ENCODE measurements around the gene FAM3B.
"Not testable (repeated sequence)": the region's sequence is repeated elsewhere in the genome, so short reads cannot be mapped to it uniquely, and the experiment has no call there.

The FAM3B gene

DNA sequence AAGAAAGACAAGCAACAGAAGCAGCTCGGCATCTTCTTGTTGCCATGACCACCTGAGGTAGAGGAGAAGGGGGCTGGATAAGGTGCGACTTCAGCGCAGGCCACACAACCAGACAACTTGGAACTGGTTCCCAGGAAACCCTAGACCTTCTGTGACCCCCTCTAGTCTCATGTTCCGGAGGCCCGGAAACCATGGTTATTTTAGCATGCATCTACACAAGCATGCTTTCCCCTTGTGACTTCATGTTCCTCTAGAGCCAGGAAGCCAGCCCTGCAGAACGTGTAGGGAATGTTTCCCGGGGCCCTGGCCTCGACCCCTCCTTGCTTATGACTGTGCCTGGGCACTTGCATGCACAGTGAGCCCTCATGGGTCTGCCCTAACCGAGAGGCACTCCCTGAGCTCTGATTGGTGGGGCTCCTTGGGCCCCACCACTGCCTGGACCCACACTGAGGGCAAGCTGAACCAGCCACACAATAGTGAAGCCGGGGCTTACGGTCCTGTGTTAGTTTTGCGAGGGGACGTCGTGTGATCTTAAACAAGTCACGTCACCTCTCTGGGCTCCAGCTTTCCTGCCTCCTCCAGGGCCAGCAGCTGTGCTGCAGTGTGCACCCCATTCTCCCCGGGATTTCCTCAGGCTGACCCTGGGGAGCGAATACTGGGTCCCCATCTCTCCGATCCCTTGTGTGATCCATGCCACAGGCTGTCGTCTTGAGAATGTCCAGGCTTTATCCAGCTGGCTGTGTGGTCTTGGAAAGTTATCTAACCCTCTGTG is 33.2 kb downstream of the FAM3B start:
- no peak for DNase-seq (ENCODE audit: insufficient read length, low spot score)
- FAIRE-seq: no peak

DNA sequence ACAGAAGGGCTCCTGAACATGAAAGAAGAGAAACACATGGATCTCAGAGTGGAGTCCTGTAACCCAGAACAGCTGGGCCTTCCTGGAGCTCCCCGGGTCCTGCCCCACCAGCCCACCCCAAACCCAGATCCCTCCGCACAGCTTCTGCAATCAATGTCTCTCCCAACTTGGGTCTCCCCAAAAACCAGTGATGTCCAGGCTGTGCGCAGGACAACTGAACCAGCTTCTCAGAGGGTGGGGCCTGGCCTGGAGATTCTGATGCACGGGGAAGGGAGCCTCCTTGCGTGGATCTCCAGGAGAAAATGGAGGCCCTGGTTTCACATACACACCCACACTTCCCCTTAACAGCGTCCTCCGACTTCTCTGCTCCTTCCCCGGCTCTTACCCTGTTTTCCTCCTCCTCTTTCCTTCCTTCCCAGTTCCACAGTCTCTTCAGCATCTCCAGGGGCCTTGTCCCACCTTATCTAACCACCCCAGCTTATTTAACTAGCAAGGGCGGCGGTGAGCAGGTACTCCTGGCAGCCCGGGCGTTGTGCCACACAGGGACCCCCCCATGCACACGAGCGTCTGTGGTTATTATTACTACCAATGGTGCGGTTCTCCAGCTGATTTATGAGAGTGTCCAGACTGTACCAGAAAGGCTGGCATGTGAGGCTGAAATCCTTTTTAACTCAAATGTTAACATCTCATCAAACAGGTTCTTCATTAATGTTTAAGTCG is 34.0 kb downstream of the FAM3B start:
- no peak for FAIRE-seq
- no peak for DNase-seq (ENCODE audit: insufficient read length, low spot score)

DNA sequence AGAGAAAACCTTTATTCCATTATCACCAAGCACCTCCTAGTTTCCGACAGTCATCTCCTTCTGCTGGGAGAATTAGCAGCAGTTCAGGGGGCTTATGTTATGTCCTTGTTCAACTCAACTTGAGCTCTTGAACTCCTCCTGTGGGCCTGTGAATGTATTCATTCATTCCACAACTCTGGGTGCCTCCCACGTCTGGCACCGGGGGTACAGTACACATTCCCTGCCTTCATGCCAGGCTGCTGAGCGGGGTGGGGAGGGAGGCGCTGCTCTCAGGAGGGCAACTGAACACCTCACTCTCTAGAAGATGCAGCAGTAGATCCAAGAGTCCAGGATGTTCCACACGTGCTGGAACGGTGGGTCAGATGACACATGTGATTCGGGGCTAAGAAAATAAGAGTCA is 40.9 kb downstream of the FAM3B start:
- no peak for FAIRE-seq
- DNase-seq (ENCODE audit: insufficient read length, low spot score): no peak

DNA sequence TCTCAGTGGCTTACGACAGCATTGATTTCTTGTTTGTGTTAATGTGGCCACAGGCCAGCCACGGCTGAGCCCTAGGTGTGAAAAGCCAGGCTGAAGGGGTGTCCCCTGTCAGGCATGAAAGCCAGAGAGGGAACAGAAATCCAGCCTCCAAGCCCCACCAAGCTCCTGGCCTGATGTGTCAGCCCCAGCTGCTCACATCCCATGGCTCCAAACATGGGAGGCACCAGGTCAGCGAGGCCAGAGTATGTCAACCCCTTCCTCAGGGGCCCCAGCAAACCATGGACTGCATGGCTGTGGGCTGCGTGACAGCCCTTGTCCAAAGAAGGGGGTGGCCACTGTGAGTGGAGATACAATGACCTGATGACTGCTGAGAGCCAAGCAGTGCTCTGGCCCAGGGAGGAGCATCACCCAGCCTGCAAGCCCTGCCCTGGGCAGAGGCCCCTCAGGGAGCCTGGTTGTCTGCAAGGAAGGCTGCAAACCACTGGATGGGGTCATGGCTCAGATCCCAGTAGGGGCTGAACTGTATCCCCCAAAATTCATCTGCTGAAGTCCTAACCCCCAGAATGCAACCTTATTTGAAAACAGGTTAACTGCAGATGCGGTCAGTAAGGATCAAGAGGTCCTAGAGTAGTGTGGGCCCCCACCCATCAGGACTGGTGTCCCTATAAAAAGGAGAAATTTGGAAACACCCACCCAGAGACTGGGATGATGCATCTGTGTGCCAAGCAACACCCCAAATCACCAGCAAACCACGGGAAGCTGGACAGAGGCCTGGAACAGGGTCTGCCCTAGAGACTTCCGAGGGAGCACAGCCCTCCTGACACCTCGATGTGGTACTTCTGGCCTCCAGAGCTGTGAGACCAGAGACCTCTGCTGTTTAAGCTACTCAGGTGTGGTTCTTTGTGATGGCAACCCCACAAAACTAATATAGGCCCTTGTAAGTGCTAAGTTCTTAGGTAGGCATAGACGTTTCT is 41.9 kb downstream of the FAM3B start:
- FAIRE-seq: no peak
- no peak for DNase-seq (ENCODE audit: insufficient read length, low spot score)

DNA sequence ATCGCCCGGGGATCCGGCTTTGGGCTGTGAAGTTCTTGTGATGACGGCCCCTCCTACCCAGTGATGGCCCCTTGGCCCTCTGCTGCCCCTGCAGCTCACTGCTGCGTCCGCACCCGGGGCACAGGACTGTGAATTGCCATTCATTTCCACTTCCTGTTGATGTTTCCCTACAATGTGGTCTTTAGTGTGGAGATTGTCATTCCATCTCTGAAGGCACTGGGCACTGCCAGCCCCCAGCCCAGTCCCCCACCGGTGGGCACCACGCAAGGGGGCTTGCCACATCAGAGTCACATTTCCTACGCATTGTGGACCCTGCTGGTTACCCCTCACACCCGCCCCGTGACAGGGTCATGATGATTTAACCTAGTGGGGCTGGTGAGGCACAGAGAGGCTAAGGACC is 42.7 kb downstream of the FAM3B start:
- FAIRE-seq (no peak), DNase-seq (ENCODE audit: insufficient read length, low spot score) (no peak)

DNA sequence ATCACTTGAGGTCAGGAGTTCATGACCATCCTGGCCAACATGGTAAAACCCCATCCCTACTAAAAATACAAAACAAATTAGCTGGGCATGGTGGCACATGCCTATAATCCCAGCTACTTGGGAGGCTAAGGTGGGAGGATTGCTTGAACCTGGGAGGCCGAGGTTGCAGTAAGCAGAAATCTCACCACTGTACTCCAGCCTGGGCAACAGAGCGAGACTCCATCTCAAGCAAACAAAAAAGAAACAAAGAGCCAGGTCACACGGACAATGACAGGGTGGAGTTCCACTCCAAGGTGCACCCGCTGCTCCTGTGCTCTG is 43.1 kb downstream of the FAM3B start:
- not testable (repeated sequence) for DNase-seq (ENCODE audit: insufficient read length, low spot score); FAIRE-seq

DNA sequence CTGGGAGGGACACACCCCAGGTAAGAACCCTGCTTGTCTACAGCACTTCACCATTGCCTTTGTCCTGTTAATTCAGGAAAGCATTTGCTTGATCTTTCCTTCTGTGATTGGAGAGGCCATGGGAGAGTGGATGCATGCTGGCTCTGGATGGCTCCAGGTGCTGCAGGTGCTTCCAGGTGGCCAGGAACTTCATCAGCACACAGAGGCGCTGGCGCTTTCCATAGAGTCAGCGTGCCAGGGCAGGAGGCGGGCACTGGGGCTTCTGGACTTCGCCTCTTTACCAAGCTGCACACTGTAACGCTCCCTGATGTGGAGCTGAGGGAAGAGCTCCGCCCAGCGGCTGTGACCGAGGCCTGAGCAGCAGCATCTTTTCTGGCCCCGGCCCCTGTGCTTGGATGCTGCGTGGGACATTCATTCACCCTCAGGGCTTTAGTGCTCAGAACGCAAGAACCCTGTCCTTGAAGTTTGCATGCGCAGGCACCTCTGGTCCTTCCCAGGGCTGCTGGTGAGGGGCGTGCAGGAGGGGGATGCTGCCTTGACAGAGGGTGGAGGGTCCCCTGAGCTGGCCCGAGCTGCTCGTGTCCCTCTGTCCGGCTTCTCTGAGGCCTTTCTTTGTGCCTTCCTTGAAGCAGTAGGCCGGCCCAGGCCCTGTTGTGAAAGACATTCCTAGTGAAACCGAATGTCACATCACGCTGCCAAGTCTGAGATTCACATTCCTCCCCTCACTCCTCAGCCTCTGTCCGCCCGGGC is 43.6 kb downstream of the FAM3B start:
- FAIRE-seq: no peak
- no peak for DNase-seq (ENCODE audit: insufficient read length, low spot score)

DNA sequence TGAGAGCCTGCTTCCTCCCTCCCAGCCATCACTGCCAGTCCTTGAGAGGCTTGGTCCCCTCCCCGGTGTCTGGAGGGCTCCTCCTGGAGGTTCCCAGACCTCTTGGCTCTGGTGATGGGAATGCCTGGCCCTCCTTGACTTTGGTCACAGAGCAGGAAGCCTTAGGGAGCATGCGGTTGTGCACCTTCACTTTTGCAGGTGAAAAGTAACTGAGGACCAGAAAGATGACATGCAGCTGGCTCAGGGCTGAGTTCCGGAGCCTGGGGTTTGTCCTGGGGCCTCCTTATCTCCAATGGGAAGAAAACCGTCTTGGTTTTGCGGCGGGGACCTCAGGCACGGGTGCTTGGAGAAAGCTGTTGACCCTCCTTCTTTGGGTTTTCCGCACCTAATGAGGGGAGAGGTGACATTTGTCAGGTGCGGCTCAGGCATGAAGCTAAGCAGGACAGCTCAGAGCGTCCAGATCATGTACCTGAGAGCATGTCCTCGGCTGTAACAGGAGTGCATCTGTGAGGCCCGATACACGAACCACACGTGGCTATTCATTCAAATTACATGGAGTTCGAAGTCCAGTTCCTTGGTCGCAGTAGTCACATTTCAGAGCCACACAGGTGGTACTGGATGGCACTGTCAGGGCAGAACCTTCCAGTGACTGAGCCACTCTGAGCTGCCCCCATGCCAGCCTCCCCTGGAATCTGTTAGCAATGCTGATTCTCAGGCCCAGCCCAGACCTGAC is 44.6 kb downstream of the FAM3B start:
- peak; percentile 11 for FAIRE-seq
- no peak for DNase-seq (ENCODE audit: insufficient read length, low spot score)

DNA sequence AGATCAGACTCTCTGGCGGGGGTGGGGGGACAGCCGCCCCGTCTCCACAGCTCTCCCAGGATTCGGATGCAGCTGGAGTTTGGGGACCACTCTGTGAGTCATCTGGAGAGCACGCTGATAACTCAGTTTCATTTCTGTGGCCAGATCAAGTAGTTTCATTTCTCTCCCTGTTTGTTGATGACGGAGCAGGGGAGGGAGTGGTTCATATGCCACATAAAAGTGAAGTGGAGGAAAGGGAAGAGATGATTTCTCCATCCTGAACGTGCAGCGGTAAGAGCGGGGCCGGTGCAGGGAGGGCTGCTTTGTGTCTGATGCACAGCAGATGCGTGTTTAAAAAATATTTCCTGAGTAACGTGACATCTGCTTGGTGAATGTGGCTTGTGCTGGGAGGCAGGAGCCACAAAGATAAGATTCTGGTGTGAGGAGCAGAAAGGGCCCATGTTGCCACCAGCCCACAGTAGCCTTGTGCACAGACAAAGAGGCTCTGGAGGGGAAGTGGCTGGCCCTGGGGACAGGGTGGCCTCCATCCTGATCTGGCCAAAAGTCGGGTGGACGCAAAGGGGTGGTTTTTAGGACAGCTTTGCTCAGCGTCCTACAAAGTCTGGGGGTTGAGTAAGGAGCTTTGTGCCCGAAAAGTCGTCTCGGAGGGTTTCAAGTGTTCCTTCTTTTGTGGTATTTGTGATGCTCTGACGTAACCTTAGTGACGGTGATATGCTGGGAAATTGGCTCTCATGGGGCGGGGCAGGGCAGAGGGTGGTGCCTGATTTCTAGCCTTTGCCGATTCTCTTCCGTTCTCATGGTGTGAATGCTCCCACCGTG is 45.4 kb downstream of the FAM3B start, which contains the start of gene MX2:
Gene MX2 (plus strand): TSS at position 242 of the 819 bp plus-strand sequence. CDS start 14,880 bp downstream, outside the sequence.
- peak; percentile 36 for DNase-seq (ENCODE audit: insufficient read length, low spot score)
- FAIRE-seq: peak; percentile 98

DNA sequence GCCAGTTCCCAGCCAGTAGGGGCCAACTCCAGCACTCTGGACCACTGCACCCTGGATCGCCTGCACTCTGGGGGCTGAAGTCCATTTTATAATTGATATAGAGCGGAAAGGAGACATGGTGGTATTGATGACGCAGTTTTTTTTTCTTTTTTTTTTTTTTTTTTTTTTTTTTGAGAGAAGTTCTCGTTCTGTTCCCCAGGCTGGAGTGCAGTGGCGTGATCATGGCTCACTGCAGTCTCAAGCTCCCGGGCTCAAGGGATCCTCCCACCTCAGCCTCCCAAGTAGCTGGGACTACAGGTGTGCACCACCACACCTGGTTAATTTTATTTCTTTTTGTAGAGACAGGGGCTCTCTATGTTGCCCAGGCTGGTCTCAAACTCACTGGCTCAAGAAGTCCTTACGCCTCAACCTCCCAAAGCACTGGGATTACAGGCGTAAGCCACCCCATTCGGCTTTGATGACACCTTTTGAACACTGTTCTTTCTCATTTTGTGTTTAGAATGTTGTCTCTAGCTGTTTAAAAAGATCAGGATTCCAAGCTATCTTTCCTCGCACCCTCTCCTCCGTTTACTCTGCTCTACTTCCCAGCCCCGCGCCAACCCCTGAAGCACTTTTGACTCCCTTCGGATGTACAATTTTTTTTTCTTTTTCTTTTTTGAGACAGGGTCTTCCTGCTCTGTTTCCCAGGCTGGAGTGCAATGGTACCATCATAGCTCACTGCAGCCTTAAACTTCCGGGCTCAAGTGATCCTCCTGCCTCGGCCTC is 46.2 kb downstream of the FAM3B start:
- DNase-seq (ENCODE audit: insufficient read length, low spot score): no peak
- peak; percentile 26 for FAIRE-seq

DNA sequence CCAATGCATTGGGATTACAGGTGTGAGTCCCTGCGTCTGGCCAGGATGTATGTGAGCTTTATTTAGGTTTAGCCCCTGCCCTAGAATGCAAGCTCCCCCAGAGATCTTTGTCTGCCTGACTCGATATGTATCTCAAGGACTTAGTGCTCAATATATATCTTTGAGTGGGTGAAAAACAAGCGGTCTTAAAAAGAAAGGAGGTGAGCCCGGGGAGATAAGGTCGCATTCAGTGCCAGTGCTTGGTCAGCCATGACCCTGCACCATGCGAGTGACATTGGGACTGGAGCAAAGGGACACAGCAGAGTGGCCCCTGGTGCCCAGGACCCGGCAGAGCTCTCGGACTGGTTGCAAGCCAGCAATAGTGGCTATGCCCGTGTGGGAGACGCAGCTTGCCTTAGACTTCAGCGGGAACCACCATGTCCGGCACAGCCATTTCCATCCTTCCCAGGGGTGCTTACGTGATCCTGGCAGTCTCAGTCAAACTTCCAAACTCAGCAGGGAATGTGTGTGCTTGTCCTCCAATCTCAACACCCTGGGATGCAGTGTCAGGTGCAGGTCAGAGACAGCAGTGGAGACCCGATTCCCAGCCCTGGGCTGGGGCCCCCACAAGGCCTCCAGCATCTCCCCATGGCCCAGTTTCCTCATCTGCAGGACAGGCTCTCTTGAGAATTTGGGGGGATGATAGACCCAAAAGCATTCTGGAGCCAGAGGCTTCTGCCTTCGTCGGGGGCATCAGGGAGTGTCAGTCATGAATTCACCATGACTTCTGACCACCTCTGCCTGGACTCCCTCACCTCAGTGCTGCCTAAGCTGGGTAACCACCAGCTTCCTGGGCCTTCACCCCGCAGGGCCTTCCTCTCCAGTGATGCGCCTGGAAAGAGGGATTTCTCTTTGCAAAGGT is 47.0 kb downstream of the FAM3B start:
- FAIRE-seq (no peak), DNase-seq (ENCODE audit: insufficient read length, low spot score) (no peak)

DNA sequence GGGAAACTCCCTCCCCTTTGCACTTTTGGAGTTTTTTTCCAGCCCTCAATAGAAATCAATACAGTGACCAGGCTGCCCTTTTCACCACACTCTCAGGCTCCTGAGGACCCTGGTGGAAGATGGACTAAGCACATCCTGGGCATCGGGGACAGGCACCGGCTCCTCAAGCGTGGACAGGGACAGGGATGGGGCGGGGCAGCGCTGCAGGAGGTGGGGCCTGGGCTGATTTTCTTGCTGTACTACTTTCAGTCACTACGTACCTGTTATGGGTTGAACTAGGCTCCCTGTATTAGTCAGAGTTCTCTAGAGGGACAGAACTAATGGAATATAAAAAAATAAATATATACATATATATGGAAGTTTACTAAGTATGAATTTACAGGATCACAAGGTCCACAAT is 47.7 kb downstream of the FAM3B start:
- DNase-seq (ENCODE audit: insufficient read length, low spot score) (no peak), FAIRE-seq (no peak)

DNA sequence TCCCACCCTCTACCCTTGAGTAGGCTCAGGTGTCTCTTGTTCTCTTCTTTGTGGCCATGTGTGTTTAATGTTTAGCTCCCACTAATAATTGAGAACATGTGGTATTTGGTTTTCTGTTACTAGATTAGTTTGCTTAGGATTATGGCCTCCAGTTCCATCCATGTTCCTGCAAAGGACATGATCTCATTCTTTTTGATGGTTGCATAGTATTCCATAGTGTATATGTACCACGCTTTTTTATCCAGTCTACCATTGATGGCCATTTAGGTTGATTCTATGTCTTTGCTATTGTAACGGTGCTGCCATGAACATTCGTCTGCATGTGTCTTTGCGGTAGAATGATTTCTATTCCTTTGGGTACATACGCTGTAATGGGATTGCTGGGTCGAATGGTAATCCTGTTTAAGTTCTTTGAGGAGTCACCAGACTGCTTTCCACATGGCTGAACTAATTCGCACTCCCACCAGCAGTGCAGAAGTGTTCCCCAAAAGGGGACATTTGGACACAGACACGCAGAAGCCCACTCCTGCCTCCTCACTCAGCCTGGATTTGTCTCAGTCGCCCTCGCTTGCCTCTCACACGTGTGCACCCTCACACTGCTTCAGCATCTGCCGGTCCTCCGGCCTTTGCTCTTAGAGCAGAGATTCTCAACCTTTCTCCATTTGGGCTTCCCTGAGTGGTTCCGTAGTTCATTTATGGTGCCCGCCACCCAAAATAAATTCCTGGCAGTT is 48.9 kb downstream of the FAM3B start:
- peak; percentile 40 for FAIRE-seq
- no peak for DNase-seq (ENCODE audit: insufficient read length, low spot score)

DNA sequence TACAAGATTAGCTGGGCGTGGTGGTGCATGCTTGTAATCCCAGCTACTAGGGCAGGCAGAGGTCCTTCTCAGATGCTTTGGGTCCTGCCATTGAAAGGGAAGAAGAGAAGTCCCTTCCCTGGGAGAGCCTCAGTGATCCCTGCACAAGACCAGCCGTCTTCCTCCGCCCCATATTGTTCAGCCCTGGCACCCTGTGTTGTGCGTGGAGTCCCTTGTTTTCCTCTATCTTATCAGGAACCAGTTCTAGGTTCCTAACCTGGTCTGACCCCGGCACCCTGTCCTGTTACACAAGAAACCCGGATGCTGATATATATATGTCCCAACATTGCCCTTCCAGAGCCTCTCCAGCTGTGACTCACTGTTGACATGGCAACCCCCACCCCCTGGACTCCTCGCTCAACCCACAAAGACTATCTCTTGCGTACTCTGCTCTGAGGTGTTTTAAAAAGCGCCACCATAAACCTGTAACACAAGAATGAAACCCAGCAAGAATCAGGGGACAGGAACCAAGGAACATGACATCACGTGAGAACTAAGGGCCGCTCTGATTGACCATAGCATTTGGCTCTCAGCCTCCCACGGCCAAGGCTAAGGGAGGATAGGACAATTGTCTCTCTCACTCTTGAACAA is 50.0 kb downstream of the FAM3B start:
- DNase-seq (ENCODE audit: insufficient read length, low spot score) (no peak), FAIRE-seq (peak; percentile 96)

DNA sequence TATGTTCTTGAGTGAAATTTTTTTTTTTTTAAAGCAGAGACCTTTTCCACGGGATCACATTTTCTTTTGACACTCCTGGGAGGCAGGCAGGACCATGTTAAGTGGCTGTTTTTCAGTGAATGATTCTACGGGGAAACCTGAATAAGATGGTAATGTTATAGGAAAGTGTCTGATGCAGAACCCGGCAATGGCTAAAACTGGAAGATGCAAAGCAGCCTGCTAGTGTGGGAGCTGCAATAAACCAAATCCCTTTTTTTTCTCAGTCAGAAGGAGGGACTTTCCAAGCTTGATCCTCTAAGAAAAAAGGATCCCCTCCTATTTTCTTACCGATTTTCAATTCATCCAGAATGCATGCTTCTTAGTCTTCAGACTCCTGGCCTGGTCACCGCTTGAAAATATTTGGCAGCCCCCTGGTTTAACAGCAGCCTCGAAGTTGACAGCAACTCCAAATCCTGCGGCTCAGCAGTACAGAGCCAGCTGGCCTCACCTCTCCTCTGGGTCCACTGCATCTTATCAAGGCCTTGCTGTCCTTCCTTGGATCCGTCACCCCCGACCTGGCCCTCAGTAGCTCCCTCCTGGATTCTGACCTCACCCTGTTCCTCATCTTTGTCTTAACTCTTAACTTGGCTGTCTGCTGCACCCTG is 50.8 kb downstream of the FAM3B start:
- DNase-seq (ENCODE audit: insufficient read length, low spot score) (no peak), FAIRE-seq (peak; percentile 76)

Data from GM19239 (cell line).